Ovary (tissue), 3 donors: Measurements from ENCODE around the gene KRTAP4-11.

ENCODE experiments used
- CTCF ChIP-seq, 3 donors: fragments of 450-650 bp in 2 of 3; fragments of 200-600 bp in 1 of 3; IDR thresholded peaks; one replicate each; pipeline versions ENCODE4 v1.5.1 to v1.8.0; 2016 to 2022; ENCODE audit warnings: antibody characterized with exemption in 3 of 3, mild to moderate bottlenecking in 1 of 3
- POLR2A ChIP-seq: fragments of 450-650 bp; IDR thresholded peaks from one replicate; pipeline ENCODE4 v1.6.1; 2017; ENCODE audit warnings: antibody characterized with exemption, mild to moderate bottlenecking, moderate library complexity
- donor health status: DM: no; HTN: no; CAD: no.

GRCh38 chr17:41069031-41069430 lies 49.1 kb downstream of the KRTAP4-11 start:
- no peak for TF ChIP-seq CTCF (IDR thresholded peaks at IDR 0.05)
- TF ChIP-seq POLR2A: no peak
